Measurements from ENCODE around the gene CRYBG1.

The CRYBG1 gene

DNA sequence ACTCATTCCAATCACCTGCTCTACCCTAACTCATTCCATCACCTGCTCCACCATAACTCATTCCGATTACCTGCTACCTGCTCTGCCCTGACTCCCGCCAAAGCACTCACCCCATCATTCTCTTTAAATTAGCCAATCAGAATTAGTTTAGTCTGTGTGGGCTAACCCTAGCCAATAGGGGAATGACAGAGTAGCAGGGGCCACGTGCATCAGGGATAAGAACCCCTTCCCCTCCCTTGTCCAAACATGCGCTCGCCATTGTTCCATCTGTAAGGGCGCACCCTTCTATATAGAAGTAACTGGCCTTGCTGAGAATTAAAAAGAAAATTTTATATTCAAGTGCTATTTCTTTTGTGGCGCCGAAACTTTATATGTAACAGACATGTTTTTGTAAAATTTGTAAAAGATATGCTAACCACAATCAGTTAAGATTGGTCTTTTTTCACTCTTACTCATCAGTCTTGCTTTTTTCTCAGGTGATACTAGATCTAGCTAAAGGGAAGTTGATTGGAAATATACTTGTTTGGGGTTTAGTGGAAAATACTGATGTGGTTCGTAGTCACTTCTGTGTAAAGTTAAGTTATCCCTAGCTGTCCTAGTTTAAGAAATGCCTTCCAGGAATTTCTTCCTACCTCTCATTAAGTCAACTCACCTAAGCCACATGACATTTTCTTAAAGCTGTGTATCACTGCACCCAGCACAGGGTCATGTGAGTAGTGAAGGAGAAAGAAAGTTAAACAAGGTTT is 252.3 kb downstream of the CRYBG1 start:
- DNase-seq: no peak

DNA sequence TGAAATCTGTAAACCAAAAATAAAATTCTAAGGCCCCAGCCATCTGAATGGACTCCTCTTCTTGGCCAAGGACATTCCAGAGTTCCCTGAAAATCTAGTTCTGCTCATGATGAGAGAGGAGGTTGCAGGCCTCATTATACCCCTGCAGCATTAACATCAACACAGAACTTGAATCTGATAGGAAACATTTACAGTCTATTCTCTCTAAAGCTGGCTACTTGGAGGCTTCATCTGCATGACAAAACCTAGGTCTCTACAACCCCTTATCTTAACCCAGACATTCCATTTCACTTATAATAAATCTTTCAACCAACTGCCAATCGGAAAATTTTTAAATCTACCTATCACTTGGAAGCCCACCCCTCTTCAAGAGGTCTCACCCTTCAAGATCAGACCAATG is 253.1 kb downstream of the CRYBG1 start:
- DNase-seq: no peak

DNA sequence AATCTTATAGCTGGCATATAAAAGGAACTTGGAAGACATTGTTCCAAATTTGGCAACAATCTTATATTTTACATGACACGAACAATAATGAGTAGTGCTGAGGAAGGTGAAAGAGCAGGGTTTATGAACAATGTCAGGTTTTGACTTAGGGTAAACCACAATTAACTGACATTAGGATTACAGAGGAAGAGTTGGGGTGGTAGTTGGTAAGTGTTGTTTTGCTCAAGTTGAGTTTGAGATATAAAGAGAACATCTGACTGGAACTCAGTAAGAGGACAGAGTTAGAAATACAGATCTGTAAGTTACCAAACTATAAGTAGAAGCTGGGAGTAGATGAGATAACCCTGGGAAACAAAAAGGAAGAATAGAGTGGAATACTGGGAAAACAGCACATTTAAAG is 253.6 kb downstream of the CRYBG1 start:
- no peak for DNase-seq

DNA sequence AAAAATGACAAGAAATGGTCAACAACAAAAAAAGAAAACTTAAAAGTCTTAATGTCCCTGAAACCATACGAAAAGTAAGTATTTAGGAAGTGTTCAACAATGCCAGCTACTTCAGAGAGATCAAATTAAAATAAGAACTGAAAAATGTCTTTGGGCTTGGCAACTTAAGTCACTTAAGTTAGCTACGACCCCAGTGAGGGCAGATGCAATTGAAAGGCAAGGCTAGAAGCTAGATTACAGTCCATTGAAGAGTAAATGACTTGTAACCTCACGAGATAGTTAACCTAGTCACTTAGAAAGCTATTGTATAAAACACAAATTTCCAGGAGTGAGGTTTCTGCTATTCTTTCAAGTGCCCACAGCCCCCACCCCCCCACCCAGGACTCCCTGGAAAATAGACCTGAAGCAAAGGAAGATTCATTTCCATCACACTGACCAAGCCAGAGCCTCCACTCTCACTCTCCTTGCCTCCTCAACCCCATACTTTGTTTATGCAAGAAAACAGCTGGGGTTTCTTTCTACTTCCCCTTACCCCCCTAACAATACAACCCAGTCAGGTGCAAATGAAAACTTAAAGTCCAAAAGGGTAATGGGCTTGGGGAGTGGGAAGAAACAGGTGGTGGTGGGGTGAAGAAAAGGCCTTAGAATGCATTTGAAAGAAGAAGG is 254.2 kb downstream of the CRYBG1 start:
- no peak for DNase-seq

DNA sequence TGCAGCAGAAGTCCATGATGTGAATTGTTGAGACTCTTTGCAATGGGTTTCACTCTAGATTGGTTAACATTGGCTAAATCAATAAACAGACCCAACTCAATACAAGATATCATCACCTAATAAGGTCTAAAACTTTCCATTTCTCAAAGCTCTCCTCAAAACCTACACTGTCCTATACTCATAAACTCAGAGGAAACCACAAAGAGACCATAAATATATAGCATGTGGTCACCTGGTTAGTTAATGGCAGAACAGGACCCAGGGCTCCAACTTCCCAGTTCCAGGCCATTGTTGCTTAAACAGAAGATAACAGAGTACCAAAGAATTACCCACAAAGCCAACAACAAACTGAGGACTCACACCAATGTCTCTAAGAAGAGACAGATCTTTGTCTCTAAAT is 256.8 kb downstream of the CRYBG1 start:
- DNase-seq: no peak

DNA sequence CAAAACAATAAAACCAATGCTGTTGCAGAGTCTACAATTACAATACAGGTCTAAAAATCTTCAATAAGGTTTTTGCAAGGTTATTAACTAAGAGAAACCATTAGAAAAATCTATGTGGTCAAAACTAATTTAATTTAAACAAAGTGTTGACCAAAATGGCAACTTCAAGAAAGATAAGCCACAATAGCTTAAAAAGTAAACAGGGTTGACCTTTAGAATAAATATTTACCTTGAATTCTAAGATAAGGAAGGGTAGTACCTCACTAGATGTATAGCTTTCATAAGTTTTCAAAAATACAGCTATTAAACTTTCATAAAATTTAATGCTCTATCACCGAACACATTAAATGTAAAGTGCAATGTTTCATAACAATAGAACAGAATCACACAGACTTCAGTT is 257.3 kb downstream of the CRYBG1 start:
- DNase-seq: no peak

DNA sequence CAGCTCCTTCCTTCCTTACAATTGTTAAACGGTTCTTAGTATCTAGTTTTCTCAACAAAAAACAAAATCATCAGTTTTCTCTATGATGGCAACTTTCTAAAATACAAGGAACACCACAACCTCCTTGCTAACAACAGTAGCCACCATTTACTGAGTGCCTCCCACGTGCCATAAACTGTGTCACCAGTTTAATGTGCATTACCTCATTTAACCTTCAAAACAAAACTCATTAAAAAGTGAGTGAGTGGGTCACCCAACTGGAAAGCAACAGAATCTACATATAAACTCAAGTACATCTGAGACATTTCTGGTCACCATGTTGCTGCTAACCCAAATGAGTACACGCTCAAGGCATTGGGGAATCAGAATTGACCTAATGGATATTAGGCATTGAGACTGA is 257.8 kb downstream of the CRYBG1 start:
- no peak for DNase-seq

DNA sequence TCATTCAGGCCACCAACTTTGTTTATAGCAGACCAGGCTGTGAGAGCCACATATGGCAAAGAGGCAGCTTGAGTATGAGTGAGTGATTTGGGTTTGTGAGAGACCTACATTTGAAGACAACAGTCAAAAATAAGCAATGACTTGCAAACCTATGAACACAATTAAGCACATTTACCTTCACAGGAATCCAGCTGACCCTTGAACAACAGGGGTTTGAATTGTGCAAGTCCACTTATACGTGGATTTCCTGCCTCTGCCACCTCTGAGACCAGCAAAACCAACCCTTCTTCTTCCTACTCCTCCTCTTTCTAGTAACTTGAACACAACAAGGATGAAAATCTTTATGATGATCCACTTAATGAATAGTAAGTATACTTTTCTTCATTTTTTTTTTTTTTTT is 258.7 kb downstream of the CRYBG1 start:
- DNase-seq: no peak

DNA sequence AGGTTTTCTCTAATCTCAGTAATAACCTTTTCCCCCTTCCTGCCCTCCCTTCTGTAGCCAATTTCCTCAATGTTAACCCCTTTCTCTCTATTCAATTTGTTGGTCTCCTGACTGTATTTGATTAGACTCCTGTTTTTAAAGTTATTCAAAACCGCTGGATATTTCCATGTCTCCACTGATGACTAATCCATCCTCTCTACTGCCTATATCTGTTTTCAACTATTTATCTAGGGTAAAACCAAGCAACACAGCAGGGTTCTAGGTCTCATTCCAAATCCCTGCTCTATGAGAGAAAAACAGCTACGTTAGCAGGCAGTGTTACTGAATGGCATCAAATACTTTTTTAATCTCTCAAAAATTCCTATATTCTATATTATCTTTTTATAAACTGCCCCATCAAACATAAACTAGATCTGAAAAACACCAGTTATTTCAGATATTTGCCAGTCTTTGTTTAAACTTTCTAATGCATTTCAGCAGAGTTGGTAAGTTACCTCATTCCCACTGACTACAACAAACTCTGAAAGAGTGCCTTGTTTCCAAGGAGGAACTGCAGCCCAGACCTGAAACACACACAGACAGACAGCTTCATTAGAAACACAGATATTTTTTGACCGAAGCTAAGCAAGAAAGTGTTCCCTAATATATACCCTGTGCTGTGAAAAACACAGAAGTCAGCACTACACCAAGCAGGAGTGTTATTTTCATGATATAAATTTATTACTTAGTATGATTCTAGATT is 260.6 kb downstream of the CRYBG1 start:
- peak; percentile 71 for DNase-seq
